Peyer's patch (tissue), 4 donors: ENCODE measurements around the gene ATXN1. TPM values are rescaled to one million over a fixed set of nuclear protein-coding genes. Genes with fewer than 3 reads are reported as not detected.

Source experiments
- DNase-seq, 3 donors: peaks; one replicate each; pipeline ENCODE4 v3.0.0-alpha.2; 2017 to 2019
- H3K27ac ChIP-seq, 4 donors: fragments of 200-600 bp; sonication (generic); one replicate each; pipeline ENCODE4 v1.5.1; 2016 to 2019
- H3K27me3 ChIP-seq, 2 donors: fragments of 200-600 bp; sonication (generic); one replicate each; pipeline ENCODE4 v1.5.1; 2019
- H3K36me3 ChIP-seq, 3 donors: fragments of 200-600 bp; sonication (generic); one replicate each; pipeline ENCODE4 v1.5.1; 2016 to 2019
- H3K4me1 ChIP-seq, 4 donors: fragments of 200-600 bp; sonication (generic); one replicate each; pipeline ENCODE4 v1.5.1; 2016 to 2019
- H3K4me3 ChIP-seq, 4 donors: fragments of 200-600 bp; sonication (generic); 1 replicate in 3 of 4; 2 replicates in 1 of 4; pipeline ENCODE4 v1.5.1; 2016 to 2019; ENCODE audit warnings: mild to moderate bottlenecking in 1 of 4
- H3K9me3 ChIP-seq, 4 donors: fragments of 200-600 bp; sonication (generic); one replicate each; pipeline ENCODE4 v1.5.1; 2016 to 2019; ENCODE audit warnings: mild to moderate bottlenecking in 1 of 4
- POLR2A ChIP-seq, 2 donors: fragments of 450-650 bp; IDR thresholded peaks; one replicate each; pipeline ENCODE4 v1.5.1; 2017; ENCODE audit warnings: antibody characterized with exemption in 2 of 2, mild to moderate bottlenecking in 2 of 2, moderate library complexity in 2 of 2
- total RNA-seq, 4 donors: library from RNA; depleted of rRNA; stranded (reverse); fragments of >200 nt; gene quantifications; one replicate each; pipeline ENCODE4 v1.1.0, GENCODE V29; 2016
- TF ChIP-seq, protein P1 (sequence below), 6 experiments: fragments of 450-650 bp in 4 of 6; fragments of 200-600 bp in 2 of 6; sonication (generic) in 1 of 6; IDR thresholded peaks; one replicate each; pipeline ENCODE4 v1.5.1; 2017 to 2019; ENCODE audit warnings: antibody characterized with exemption in 6 of 6, mild to moderate bottlenecking in 3 of 6, moderate library complexity in 1 of 6

ATXN1 gene
- total RNA-seq, 4 donors from 2014 or later: 34.7 to 48.5 (median 43.1) TPM

DNA sequence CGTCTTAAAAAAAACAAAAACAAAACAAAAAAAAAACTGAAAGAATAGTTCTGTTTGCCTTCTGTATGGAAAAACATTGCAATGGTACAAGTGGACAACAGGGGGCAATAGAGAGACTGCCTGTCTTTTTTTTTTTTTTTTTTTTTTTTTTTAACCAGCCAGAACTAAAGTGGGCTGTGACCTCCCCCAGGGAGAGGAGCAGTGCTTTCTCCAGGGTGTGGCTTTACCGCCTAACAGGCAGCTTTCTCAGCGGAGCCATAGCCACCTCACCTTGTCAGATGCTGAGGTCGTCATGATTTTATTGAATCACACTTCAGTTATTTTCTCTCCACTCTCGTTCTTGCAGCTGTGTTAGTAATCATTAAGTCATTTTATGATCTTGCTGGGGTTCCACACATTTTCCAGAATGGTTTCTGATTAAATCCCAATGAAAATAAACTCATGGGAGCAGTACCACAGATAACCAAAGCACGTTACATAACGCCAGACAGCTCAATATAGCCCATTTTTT is 444.5 kb downstream of the ATXN1 start:
- peak in 1 of 3 donors; percentile 30 for DNase-seq
- no peak overlapping the region for H3K27ac ChIP-seq

DNA sequence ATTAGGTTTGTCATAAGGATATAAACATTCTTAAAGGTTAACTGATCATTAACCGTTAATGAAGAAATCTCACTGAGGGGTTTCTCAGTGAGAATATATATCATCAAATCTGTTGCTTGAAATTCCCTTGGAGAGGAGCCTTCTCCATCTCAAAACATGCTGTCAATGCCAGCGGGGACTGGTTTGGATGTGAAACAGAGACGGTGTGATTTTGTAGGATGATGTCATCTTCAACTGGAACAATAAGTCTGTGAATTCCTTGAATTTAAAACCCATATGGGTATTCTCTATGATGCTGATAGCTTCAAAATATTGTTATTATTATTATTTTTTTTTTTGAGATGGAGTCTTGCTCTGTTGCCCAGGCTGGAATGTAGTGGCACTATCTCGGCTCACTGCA is 447.0 kb downstream of the ATXN1 start:
- Histone ChIP-seq H3K9me3 (no peaks in the 10 kb centered on the region), H3K4me3 (no peak overlapping the region), H3K27ac (no peak overlapping the region), H3K4me1 (no peaks in the 10 kb centered on the region), H3K27me3 (no peaks in the 10 kb centered on the region), H3K36me3 (peaks cover 0 to 3% (median 0%) of the 10 kb centered on the region in 3 donors)
- DNase-seq: no peak
- TF ChIP-seq, protein P1, sequence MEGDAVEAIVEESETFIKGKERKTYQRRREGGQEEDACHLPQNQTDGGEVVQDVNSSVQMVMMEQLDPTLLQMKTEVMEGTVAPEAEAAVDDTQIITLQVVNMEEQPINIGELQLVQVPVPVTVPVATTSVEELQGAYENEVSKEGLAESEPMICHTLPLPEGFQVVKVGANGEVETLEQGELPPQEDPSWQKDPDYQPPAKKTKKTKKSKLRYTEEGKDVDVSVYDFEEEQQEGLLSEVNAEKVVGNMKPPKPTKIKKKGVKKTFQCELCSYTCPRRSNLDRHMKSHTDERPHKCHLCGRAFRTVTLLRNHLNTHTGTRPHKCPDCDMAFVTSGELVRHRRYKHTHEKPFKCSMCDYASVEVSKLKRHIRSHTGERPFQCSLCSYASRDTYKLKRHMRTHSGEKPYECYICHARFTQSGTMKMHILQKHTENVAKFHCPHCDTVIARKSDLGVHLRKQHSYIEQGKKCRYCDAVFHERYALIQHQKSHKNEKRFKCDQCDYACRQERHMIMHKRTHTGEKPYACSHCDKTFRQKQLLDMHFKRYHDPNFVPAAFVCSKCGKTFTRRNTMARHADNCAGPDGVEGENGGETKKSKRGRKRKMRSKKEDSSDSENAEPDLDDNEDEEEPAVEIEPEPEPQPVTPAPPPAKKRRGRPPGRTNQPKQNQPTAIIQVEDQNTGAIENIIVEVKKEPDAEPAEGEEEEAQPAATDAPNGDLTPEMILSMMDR (IDR thresholded peaks at IDR 0.05): no peak

More for the DNA sequence above, 444.5 kb downstream of the ATXN1 start:
- no peaks in the 10 kb centered on the region for H3K9me3 ChIP-seq
- H3K4me1 ChIP-seq: peaks cover 0 to 11% (median 9%) of the 10 kb centered on the region in 4 donors
- H3K27me3 ChIP-seq: no peaks in the 10 kb centered on the region
- no peak for TF ChIP-seq POLR2A (IDR thresholded peaks at IDR 0.05)
- TF ChIP-seq, protein P1 (IDR thresholded peaks at IDR 0.05): peak; percentile 36 to 74 (median 50)
- no peak overlapping the region for H3K4me3 ChIP-seq
- H3K36me3 ChIP-seq: no peaks in the 10 kb centered on the region

DNA sequence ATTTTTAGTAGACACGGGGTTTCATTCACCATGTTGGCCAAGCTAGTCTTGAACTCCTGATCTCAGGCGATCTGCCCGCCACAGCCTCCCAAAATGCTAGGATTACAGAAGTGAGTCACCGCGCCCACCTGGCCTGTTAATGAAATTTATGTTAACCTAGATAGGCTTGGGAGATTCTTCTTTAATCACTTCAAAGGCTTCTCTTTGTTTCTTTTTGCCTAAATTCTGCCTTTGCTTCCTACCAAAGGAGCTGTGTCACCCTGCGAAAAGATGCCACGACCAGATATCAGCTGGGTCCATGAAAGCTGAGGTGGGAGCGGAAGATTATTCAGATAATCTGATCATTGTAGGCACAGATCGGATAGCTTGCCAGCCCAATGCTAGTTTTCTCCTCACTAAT is 447.5 kb downstream of the ATXN1 start:
- no peak overlapping the region for H3K27ac ChIP-seq
- peaks cover 0 to 3% (median 0%) of the 10 kb centered on the region in 3 donors for H3K36me3 ChIP-seq
- H3K9me3 ChIP-seq: no peaks in the 10 kb centered on the region
- H3K4me3 ChIP-seq: no peak overlapping the region
- no peaks in the 10 kb centered on the region for H3K4me1 ChIP-seq
- H3K27me3 ChIP-seq: no peaks in the 10 kb centered on the region
- DNase-seq: no peak
- TF ChIP-seq, protein P1 (IDR thresholded peaks at IDR 0.05): no peak
- TF ChIP-seq POLR2A (IDR thresholded peaks at IDR 0.05): no peak

GRCh38 chr6:16311763-16312162 is 449.5 kb downstream of the ATXN1 start:
- Histone ChIP-seq H3K9me3 (no peaks in the 10 kb centered on the region), H3K4me1 (no peaks in the 10 kb centered on the region), H3K36me3 (peaks cover 0 to 7% (median 0%) of the 10 kb centered on the region in 3 donors), H3K4me3 (no peak overlapping the region), H3K27ac (no peak overlapping the region), H3K27me3 (no peaks in the 10 kb centered on the region)
- DNase-seq: no peak
- TF ChIP-seq, protein P1 (IDR thresholded peaks at IDR 0.05): no peak
- TF ChIP-seq POLR2A (IDR thresholded peaks at IDR 0.05): no peak

DNA sequence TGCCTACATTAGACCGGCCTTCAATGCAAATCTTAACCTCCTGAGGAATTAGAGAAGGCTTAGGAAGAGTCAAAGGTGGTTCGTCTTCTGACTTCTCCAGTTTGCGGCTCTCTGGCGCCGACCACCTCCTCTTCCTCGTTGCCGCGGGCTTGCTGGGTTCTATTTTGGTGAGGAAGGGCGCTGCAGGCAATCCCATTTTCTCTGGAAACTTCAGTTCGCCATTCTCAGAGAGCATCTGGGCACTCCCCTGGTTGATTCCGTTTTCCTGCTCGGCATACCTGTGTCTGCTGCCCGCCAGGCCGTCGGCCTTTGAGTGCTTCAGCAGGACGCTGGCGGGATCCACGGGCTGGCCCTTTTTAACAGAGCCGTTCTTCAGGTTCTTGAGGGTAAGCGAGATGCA is 454.9 kb downstream of the ATXN1 start:
- no peak for TF ChIP-seq POLR2A (IDR thresholded peaks at IDR 0.05)
- TF ChIP-seq, protein P1 (IDR thresholded peaks at IDR 0.05): no peak
- Histone ChIP-seq H3K27ac (no peak overlapping the region), H3K36me3 (peaks cover 0 to 23% (median 0%) of the 10 kb centered on the region in 3 donors), H3K27me3 (no peaks in the 10 kb centered on the region), H3K4me1 (no peaks in the 10 kb centered on the region), H3K4me3 (no peak overlapping the region), H3K9me3 (no peaks in the 10 kb centered on the region)
- DNase-seq: no peak

- no peak for DNase-seq
- Histone ChIP-seq H3K9me3 (no peaks in the 10 kb centered on the region), H3K27me3 (no peaks in the 10 kb centered on the region), H3K4me1 (no peaks in the 10 kb centered on the region), H3K4me3 (peak overlapping the region in 1 of 4 donors; percentile 24), H3K27ac (no peak overlapping the region), H3K36me3 (peaks cover 0 to 23% (median 0%) of the 10 kb centered on the region in 3 donors)
- TF ChIP-seq, protein P1 (IDR thresholded peaks at IDR 0.05): no peak
- TF ChIP-seq POLR2A (IDR thresholded peaks at IDR 0.05): no peak
Measured at GRCh38 chr6:16305788-16306187, 455.5 kb downstream of the ATXN1 start.
